K562 (cell line): ENCODE measurements around the gene SLC38A10. TPM values are rescaled to one million over a fixed set of nuclear protein-coding genes. Genes with fewer than 3 reads are reported as not detected.
A peak's percentile ranks its signal among the peaks of the same experiment; 100 is the strongest.

Experiments used
- ATAC-seq: fragments of 200-7000 bp; cut with Tn5 transposase; 3 replicates; pipeline ENCODE4 v1.9.1; 2020; ENCODE audit warnings: moderate library complexity
- BruUV-seq: library from RNA; stranded (reverse); fragments of 400-500 nt; replicated peaks from 2 replicates; lab custom pipeline; 2021; lab: Mats Ljungman, UMichigan
- CTCF ChIA-PET: fragments of 300-600 bp; formaldehyde crosslinking; extraction: SDS; loops from one replicate; lab custom pipeline; 2021; ENCODE audit warnings: low intra/inter-chr PET ratio; lab: Yijun Ruan, JAX
- POLR2A ChIA-PET: fragments of 300-600, 350-650 bp; sonication (Branson Sonifier 250); formaldehyde crosslinking; extraction: SDS; loops from one replicate; lab custom pipeline; 2021; ENCODE audit warnings: antibody characterized with exemption, inconsistent platforms; lab: Yijun Ruan, JAX
- DNase-seq, 4 experiments: peaks; one replicate each; pipeline versions ENCODE4 v3.0.0 to v3.0.0-alpha.2; 2011 to 2018; ENCODE audit warnings: low spot score in 3 of 4, mixed read lengths in 3 of 4; ENCODE audit errors: extremely low read depth in 1 of 4
- FAIRE-seq: peaks from 2 replicates; lab custom pipeline; 2011; peaks lifted over from hg19 to GRCh38; lab: Jason Lieb, UNC
- H2AFZ ChIP-seq: 2 replicates; pipeline ENCODE4 v1.6.0; 2011; ENCODE audit warnings: low read depth, low read length, control low read depth, inconsistent platforms
- H3K27ac ChIP-seq: fragments of 200-600 bp; 3 replicates; pipeline ENCODE4 v1.8.0; 2011; ENCODE audit warnings: low read depth, mild to moderate bottlenecking, control low read depth, inconsistent platforms, low read length, moderate library complexity, mixed read lengths; ENCODE audit errors: extremely low read depth
- H3K27me3 ChIP-seq, 2 experiments: fragments of 300-600 bp in 1 of 2; 2 replicates in 1 of 2; 3 replicates in 1 of 2; pipeline versions ENCODE4 v1.6.0 to v1.8.0; 2011; ENCODE audit warnings: inconsistent platforms in 2 of 2, low read length in 2 of 2, mild to moderate bottlenecking in 1 of 2, mixed read lengths in 1 of 2, moderate library complexity in 1 of 2; ENCODE audit not compliant: control insufficient read depth in 2 of 2, insufficient read depth in 2 of 2
- H3K36me3 ChIP-seq: fragments of 300-600 bp; 3 replicates; pipeline ENCODE4 v1.8.0; 2011; ENCODE audit warnings: mild to moderate bottlenecking, low read length, inconsistent platforms; ENCODE audit not compliant: control insufficient read depth, insufficient read depth
- H3K4me1 ChIP-seq, 2 experiments: fragments of 200-600 bp in 1 of 2; replicated peaks in 1 of 2; 2 replicates in 1 of 2; 3 replicates in 1 of 2; pipeline versions ENCODE4 v1.5.1 to v1.8.0; 2011; ENCODE audit warnings: inconsistent platforms in 2 of 2, low read length in 2 of 2, mild to moderate bottlenecking in 1 of 2, mixed read lengths in 1 of 2, moderate library complexity in 1 of 2; ENCODE audit not compliant: control insufficient read depth in 2 of 2, insufficient read depth in 2 of 2
- H3K4me2 ChIP-seq: 2 replicates; pipeline ENCODE4 v1.6.1; 2011; ENCODE audit warnings: low read length, control low read depth, inconsistent platforms, mixed read lengths; ENCODE audit not compliant: insufficient read depth
- H3K4me3 ChIP-seq: fragments of 200-600 bp; sonication (generic), shearing (Covaris generic); 2 replicates; pipeline ENCODE4 v1.5.1; 2016; ENCODE audit warnings: control low read depth, inconsistent platforms
- H3K79me2 ChIP-seq: fragments of 200-600 bp; 3 replicates; pipeline ENCODE4 v1.8.0; 2011; ENCODE audit warnings: low read length, inconsistent platforms; ENCODE audit not compliant: control insufficient read depth, insufficient read depth
- H3K9ac ChIP-seq, 2 experiments: 2 replicates each; pipeline versions ENCODE4 v1.6.0 to v1.6.1; 2011; ENCODE audit warnings: low read depth in 2 of 2, low read length in 2 of 2, control low read depth in 1 of 2, inconsistent platforms in 1 of 2, mild to moderate bottlenecking in 1 of 2, mixed read lengths in 1 of 2; ENCODE audit not compliant: insufficient read depth in 1 of 2
- H3K9me1 ChIP-seq: one replicate; pipeline ENCODE4 v1.6.0; 2011; ENCODE audit warnings: inconsistent platforms, mild to moderate bottlenecking, low read length, moderate library complexity; ENCODE audit not compliant: control insufficient read depth, insufficient read depth
- H3K9me3 ChIP-seq: replicated peaks from 2 replicates; pipeline ENCODE4 v1.5.1; 2011; ENCODE audit warnings: low read depth, low read length, inconsistent platforms; ENCODE audit not compliant: control insufficient read depth, insufficient read depth
- H4K20me1 ChIP-seq: replicated peaks from 2 replicates; pipeline ENCODE4 v1.6.1; 2011; ENCODE audit warnings: low read length, inconsistent platforms, mixed read lengths; ENCODE audit not compliant: control insufficient read depth, insufficient read depth
- ZBTB40 ChIP-seq, 2 experiments: fragments of 450-650 bp in 1 of 2; sonication (generic) in 1 of 2; formaldehyde crosslinking in 1 of 2; IDR thresholded peaks; 2 replicates each; pipeline versions ENCODE4 v1.7.1 to v1.9.0; 2016 to 2022; ENCODE audit warnings: inconsistent platforms in 1 of 2, mild to moderate bottlenecking in 1 of 2, missing genetic modification reagents in 1 of 2
- ZSCAN29 ChIP-seq: fragments of 450-650 bp; IDR thresholded peaks from 2 replicates; pipeline ENCODE4 v1.6.1; 2017
- WGBS: fragments of 100-300 bp; shearing (Covaris generic); methylation state at CpG from one replicate; pipeline ENCODE4 v1.1.6; 2016; ENCODE audit warnings: low coverage, mixed read lengths; ENCODE audit not compliant: insufficient coverage; ENCODE audit errors: missing lambda C conversion rate; 5-methylcytosine and 5-hydroxymethylcytosine counted together
- in situ Hi-C: fragments of 300-500 bp; cut with MboI; formaldehyde crosslinking; loops from 4 replicates; pipeline ENCODE4 v1.15.0; 2018; ENCODE audit warnings: inconsistent platforms, mixed read lengths
- intact Hi-C: fragments of 100-400 bp; cut with micrococcal nuclease; formaldehyde crosslinking; loops from 2 replicates; pipeline ENCODE4 v1.14.2; 2022
- polyA plus RNA-seq, 8 experiments: library from polyadenylated mRNA; depleted of rRNA in 4 of 8; stranded (reverse) in 5 of 8; unstranded in 3 of 8; fragments of >200 nt; fragmentation: Nextera tagmentation in 2 of 8; fragmentation: Illumina TruSeq in 1 of 8; extraction: Ambion mirVana in 2 of 8; extraction: Trizol in 1 of 8; gene quantifications; 2 replicates each; pipeline versions ENCODE4 v1.2.1 to v1.2.3, GENCODE V29; 2011 to 2014; ENCODE audit warnings: inconsistent platforms in 1 of 8, missing spikeins in 1 of 8
- total RNA-seq, 7 experiments: library from RNA; depleted of rRNA in 6 of 7; stranded (reverse); fragments of >200 nt in 6 of 7; fragmentation: Illumina TruSeq in 2 of 7; extraction: Trizol in 2 of 7; gene quantifications; 2 replicates each; pipeline versions ENCODE4 v1.2.1 to v1.2.3, GENCODE V29; 2011 to 2021; ENCODE audit warnings: low replicate concordance in 1 of 7

The SLC38A10 gene
- total and polyA plus RNA-seq, 9 of the 15 experiments (the other 6 are each of a cell fraction or from before 2014, with no cell fraction given), result 0.45 to 54.2 (median 13.8) TPM

- FAIRE-seq, result no peak
- BruUV-seq, result no TSS peak
- intact Hi-C loops (no loop called here), in situ Hi-C loops (no loop called here)
- ATAC-seq, result peak; percentile 59
- H3K27ac ChIP-seq, result no peak overlapping the region
- H3K4me2 ChIP-seq, result no peak overlapping the region
- 0 out of 2 replicates have a peak, but pooled peaks cover 5% of the 10 kb centered on the region for H4K20me1 ChIP-seq
- no peaks in the 10 kb centered on the region for H3K9me1 ChIP-seq
- peak overlapping the region; percentile 20; the same call in 1 of the 2 replicates for H2AFZ ChIP-seq
- TF ChIP-seq ZSCAN29 (no peak), ZBTB40 (IDR thresholded peaks at IDR 0.05) (no peak), ZBTB40 (CRISPR knock-in tag; IDR thresholded peaks at IDR 0.05) (no peak)
- peak overlapping the region in 1 of 2 experiments; percentile 80; a peak in 2 of 4 replicates for H3K9ac ChIP-seq
- CTCF ChIA-PET, result no interaction called here
- H3K4me1 ChIP-seq, result peaks cover 11 to 81% of the 10 kb centered on the region in 2 experiments
- H3K79me2 ChIP-seq, result no peaks in the 10 kb centered on the region
- POLR2A ChIA-PET, result interaction anchor here (0.6 to 0.8 kb wide), 7 partner anchors 11 to 176 kb away, joined by 3 to 4 read pairs (median 3); no protein-coding TSS in a partner anchor
- DNase-seq, result no peak
- no peaks in the 10 kb centered on the region for H3K36me3 ChIP-seq
- H3K4me3 ChIP-seq, result no peak overlapping the region
- H3K9me3 ChIP-seq, result no peaks in the 10 kb centered on the region
- WGBS, result 33% methylated on average over 11 of the region's 12 CpGs
- peaks cover 6 to 16% of the 10 kb centered on the region in 2 experiments; a peak in 3 of 5 replicates for H3K27me3 ChIP-seq
Measured at GRCh38 chr17:81334391-81334901, 39.3 kb upstream of the SLC38A10 start.
